Mucosa of descending colon (tissue), 3 donors: ENCODE measurements around the gene TCERG1L. TPM values are rescaled to one million over a fixed set of nuclear protein-coding genes. Genes with fewer than 3 reads are reported as not detected.

Source experiments
- ATAC-seq: fragments of 200-7000 bp; cut with Tn5 transposase; one replicate; pipeline ENCODE4 v1.9.1; 2020; ENCODE audit warnings: mild to moderate bottlenecking, moderate library complexity
- DNase-seq, 3 donors: peaks; one replicate each; pipeline ENCODE4 v3.0.0-alpha.2; 2020
- H3K36me3 ChIP-seq: fragments of 200-600 bp; one replicate; pipeline ENCODE4 v1.8.0; 2021; ENCODE audit warnings: low read depth, mild to moderate bottlenecking
- H3K4me1 ChIP-seq: fragments of 200-600 bp; one replicate; pipeline ENCODE4 v1.8.0; 2021; ENCODE audit warnings: low read depth, mild to moderate bottlenecking
- H3K4me3 ChIP-seq: fragments of 200-600 bp; one replicate; pipeline ENCODE4 v1.8.0; 2021; ENCODE audit warnings: mild to moderate bottlenecking
- H3K9me3 ChIP-seq: fragments of 200-600 bp; one replicate; pipeline ENCODE4 v1.8.0; 2021; ENCODE audit warnings: mild to moderate bottlenecking
- CTCF ChIP-seq: fragments of 200-600 bp; IDR thresholded peaks from one replicate; pipeline ENCODE4 v1.8.0; 2022; ENCODE audit warnings: antibody characterized with exemption, mild to moderate bottlenecking
- intact Hi-C, 2 donors: fragments of 100-400 bp; cut with DNase I in 1 of 2; cut with micrococcal nuclease in 1 of 2; formaldehyde crosslinking; loops; one replicate each; pipeline versions ENCODE4 v1.11.0 to v1.11.1; 2022; cut with DNase I, micrococcal nuclease
- total RNA-seq, 3 donors: library from RNA; stranded (reverse); fragmentation: NEBNext Ultra II Directional in 2 of 3; extraction: Animal tissue kit (Norgen Biotek cat#: 25700) in 2 of 3; gene quantifications; one replicate each; pipeline versions ENCODE4 v1.2.1 to v1.2.4, GENCODE V29; 2021 to 2023
- donor health status: DM: no; HTN: no; CAD: no; lungs with moderate emphysema.
- donor health status: DM: no; HTN: no; CAD: no.
- donor health status: DM: no; HTN: yes; CAD: no.

TCERG1L gene
- total RNA-seq, 3 donors from 2014 or later, result not detected

- Histone ChIP-seq H3K4me3 (no peak overlapping the region), H3K36me3 (no peaks in the 10 kb centered on the region), H3K9me3 (peaks cover 9% of the 10 kb centered on the region), H3K4me1 (no peaks in the 10 kb centered on the region)
- intact Hi-C loops, result no loop called here
- ATAC-seq (no peak), DNase-seq (no peak)
- no peak for TF ChIP-seq CTCF
Observed at GRCh38 chr10:131257027-131257426, 54.5 kb downstream of the TCERG1L start.

DNA sequence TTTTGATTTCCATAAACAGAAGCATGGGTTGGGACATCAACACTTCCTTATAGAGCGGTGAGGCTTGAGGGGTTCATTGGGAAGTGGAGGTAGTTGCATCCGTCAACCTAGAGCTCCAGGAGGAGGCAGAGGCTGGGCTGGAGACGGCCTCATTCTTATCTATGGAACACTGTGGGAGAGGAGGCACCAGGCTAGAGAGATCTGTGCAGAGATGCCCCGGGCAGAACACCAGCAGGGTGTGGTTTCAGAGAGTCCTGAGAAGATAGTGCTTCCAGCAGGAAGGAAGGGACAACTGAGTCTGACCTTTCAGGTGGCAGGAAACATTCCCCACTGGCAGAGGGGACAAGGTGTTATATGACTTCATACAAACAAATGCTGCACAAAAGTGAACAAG, 56.7 kb downstream of the TCERG1L start:
- intact Hi-C loops, result no loop called here
- TF ChIP-seq CTCF, result no peak
- H3K36me3 ChIP-seq, result no peaks in the 10 kb centered on the region
- no peak for DNase-seq
- no peaks in the 10 kb centered on the region for H3K4me1 ChIP-seq
- H3K4me3 ChIP-seq, result no peak overlapping the region
- no peak for ATAC-seq
- peaks cover 3% of the 10 kb centered on the region for H3K9me3 ChIP-seq

DNA sequence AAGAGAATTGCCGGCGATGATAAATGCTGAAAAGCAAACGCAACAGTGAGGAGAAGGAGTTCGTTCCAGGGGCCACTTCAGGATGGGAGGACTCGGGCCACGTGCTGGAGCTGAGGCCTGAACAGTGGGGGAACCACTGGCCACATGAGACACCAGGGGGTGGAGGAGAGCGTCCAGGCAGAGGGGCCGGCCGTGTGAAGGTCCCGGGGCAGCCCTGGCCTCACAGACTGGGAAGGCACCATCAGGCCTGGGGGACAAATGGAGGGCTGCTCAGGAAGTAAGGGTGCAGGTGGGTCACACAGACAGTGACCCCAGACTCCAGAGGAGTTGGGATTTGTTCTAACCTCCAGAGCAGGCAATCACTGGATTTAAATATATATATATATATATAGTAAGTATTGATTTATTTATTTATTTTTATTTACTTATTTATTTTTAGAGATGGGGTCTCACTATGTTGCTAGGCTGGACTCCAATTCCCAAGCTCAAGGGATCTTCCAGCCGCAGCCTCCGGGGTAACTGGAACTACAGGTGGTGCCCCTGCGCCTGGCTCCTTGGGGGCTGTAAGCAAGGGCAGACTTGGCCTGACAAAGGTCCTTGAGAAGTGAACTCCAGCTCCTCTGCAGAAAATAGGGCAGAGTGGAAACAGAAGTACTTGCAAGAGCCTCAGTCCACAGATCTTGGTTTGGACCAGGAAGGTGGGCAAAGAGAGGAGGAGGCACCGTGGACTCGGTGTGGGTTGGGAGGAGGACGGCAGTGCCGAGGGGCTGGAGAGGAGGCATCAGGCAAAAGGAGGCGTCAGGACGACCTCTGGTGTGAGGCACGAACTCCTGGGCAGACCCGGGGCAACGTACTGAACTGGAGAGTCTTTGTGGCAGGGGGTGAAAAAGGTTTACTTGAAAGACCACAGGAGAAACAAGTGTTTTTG, 57.3 kb downstream of the TCERG1L start:
- no peak for ATAC-seq
- no peak for TF ChIP-seq CTCF

DNA sequence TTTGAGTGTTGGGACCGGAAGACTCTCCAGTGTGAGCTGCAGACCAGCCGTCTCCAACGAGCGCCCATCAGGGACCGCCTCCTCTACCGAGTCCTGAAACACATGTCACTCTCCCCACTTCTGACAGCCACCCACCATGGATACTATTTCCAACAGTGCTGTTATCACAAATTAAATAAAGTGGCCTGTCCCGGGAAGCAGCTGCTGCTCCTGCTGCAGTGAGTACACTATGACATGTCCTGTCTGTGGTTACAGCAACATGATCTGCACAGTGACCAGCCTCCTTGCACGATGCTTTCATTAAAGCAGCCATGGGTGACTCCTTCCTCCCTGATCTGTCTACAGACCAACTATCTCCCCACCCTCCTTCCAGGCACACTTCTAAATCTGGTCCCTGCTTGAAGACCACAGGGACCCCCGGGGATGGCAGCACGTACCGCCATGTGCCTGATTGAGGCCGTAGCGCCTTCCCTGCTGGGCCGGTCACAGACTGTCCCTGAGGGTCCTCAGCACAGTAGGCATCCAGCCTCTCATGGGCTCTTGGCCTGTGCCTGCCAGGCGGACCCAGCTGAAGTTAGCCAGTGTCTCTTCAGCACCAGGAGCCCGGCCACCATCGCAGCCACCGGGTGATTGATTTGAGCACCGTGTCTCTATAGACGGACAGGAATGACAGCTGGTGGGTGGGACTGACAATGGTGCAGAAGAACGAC, 58.8 kb downstream of the TCERG1L start:
- Histone ChIP-seq H3K36me3 (no peaks in the 10 kb centered on the region), H3K9me3 (no peaks in the 10 kb centered on the region), H3K4me3 (no peak overlapping the region), H3K4me1 (no peaks in the 10 kb centered on the region)
- TF ChIP-seq CTCF, result no peak
- DNase-seq, result no peak
- intact Hi-C loops, result no loop called here
- no peak for ATAC-seq

More for the DNA sequence above, 57.3 kb downstream of the TCERG1L start:
- Histone ChIP-seq H3K4me1 (no peaks in the 10 kb centered on the region), H3K9me3 (no peaks in the 10 kb centered on the region), H3K36me3 (no peaks in the 10 kb centered on the region), H3K4me3 (no peak overlapping the region)
- intact Hi-C loops, result no loop called here
- no peak for DNase-seq

GRCh38 chr10:131251146-131251541, 60.4 kb downstream of the TCERG1L start:
- H3K9me3 ChIP-seq, result no peaks in the 10 kb centered on the region
- intact Hi-C loops, result no loop called here
- no peaks in the 10 kb centered on the region for H3K36me3 ChIP-seq
- no peak for DNase-seq
- ATAC-seq, result no peak
- no peak for TF ChIP-seq CTCF
- H3K4me1 ChIP-seq, result no peaks in the 10 kb centered on the region
- no peak overlapping the region for H3K4me3 ChIP-seq
